NCI-H2227 (cell line): ENCODE measurements around the gene FAM117B.
A peak's percentile ranks its signal among the peaks of the same experiment; 100 is the strongest.

Source experiments
- DNase-seq: peaks from one replicate; lab custom pipeline; 2025; ENCODE audit not compliant: unreplicated experiment; lab: John Stamatoyannopoulos, UW

FAM117B gene

DNA sequence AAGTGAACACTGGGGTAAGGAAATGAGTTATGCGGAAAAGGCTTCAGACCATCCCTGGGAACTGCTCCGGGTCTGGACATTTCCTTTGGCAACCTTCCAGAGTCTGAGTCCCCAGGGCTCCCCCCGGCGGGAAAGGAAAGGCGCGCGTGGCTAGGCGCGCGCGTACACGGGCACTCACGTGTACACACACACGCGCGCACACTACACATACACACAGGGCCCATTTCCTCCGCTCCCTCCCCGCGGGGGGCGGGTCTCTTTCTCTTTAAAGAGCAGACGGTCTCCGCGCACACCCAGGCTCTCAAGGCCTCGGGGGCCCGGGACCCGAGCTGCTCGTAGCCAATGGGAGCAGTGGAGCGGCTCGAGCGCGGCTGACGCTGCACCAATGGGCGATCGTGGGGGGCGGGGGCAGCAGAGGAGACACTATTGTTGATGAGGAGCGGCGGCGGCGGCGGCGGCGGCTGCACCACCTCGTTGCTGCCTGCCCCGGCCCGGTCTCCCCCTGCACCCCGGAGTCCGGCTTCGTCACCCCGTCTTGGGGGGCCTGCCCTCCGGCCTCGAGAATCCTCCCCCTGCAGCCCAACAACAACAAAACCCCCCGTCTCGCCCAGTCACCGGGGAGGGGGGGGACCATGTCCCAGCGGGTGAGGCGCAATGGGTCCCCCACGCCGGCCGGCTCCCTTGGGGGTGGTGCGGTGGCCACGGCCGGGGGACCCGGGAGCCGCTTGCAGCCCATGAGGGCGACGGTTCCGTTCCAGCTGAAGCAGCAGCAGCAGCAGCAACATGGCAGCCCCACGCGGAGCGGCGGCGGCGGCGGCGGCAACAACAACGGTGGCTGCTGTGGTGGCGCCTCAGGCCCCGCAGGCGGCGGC is at the start of gene FAM117B:
TSS of gene FAM117B (plus strand) at position 414 of the 872 bp plus-strand sequence. CDS start at position 633, 219 bp downstream.
- DNase-seq: peak; percentile 100

GRCh38 chr2:202588647-202589581 is 45.9 kb upstream of the FAM117B start:
- DNase-seq: peak; percentile 95

GRCh38 chr2:202589582-202589949 is 45.2 kb upstream of the FAM117B start:
- DNase-seq: no peak

DNA sequence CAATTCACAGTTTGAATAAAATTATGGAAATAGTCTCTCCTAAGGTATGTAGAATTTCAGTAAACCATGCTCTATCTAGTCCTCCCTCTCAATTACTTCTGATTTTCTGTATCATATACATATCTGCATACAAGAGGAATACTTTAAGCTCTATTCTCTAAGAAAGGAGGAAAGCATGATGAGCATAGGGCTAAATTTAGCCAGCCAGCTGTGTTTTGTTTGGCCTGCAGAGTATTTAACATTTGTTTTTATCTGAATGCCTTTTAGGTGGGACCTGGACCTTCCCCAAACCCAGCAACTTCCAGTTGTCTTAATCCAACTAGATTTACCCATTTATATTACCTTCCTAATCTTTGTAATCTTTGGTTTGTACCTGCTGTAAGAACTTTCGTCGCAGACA is 42.2 kb upstream of the FAM117B start:
- DNase-seq: no peak

DNA sequence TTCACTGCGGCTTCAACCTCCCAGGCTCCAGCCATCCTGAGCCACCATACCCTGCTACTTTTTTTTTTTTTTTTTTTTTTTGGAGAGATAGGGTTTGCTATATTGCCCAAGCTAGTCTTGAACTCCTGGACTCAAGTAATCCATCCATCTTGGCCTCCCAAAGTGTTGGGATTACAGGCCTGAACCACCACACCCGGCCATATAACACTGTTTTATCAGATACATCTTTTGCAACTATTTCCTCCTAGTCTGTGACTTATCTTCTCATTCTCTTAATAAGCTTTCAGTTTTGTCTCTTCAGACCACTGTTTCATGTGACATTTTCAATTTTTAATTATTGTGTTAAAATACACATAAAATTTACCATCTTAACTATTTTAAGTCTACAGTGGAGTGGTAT is 35.7 kb upstream of the FAM117B start:
- DNase-seq: no peak

- no peak for DNase-seq
Observed at GRCh38 chr2:202599911-202600310, 34.9 kb upstream of the FAM117B start.

DNA sequence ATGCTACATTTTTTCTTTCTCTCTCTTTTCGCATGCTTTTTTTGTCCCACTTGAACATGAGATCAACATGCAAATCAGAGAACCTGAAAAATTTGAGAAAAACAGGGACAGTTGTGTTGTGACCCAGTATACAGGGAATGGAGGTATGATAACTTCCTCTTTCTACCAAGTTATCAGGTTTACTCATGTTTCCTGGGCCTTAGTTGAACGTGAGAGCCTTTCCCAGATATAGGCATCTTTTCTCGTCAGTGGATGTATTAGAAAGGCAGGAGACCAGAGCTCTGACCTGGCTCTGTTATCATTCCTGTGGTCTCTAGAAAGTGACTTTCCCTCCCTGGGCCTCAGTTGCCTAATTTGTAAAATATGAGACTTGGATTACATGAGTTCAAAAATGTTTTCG is 30.1 kb upstream of the FAM117B start:
- DNase-seq: no peak

- DNase-seq: no peak
Observed at GRCh38 chr2:202605174-202605573, 29.6 kb upstream of the FAM117B start.

DNA sequence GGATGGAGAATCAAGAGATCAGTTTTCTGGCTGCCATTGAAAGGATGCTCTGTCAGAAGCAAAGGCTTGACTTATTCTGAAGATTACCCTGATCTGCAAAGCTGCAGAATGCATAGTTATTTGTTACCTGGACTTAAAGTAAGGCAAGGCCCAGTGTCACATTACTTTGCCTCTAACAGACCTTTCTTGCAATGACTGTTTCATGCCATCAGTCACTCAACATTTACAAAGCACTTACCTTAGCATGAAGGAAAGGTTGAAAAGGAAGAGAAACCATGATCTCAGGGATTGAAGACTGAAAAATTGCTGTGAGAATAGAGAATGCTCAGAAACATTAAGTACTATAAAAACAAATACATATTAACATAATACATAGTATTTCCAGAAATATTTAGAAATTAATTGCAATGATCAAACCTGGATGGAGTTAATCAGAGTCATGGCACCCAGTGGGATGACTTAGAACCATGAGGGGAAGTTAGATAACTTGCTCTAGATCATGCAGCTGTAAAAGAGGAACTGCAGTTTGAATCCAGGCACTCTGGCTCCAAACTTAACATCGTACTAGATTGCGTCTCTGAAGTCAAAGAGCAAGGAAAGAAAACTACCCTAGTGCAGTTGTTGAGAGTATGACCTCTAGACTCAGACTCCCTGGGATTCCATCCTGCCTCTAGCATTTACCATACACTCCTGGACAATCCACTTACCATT is 26.5 kb upstream of the FAM117B start:
- no peak for DNase-seq

DNA sequence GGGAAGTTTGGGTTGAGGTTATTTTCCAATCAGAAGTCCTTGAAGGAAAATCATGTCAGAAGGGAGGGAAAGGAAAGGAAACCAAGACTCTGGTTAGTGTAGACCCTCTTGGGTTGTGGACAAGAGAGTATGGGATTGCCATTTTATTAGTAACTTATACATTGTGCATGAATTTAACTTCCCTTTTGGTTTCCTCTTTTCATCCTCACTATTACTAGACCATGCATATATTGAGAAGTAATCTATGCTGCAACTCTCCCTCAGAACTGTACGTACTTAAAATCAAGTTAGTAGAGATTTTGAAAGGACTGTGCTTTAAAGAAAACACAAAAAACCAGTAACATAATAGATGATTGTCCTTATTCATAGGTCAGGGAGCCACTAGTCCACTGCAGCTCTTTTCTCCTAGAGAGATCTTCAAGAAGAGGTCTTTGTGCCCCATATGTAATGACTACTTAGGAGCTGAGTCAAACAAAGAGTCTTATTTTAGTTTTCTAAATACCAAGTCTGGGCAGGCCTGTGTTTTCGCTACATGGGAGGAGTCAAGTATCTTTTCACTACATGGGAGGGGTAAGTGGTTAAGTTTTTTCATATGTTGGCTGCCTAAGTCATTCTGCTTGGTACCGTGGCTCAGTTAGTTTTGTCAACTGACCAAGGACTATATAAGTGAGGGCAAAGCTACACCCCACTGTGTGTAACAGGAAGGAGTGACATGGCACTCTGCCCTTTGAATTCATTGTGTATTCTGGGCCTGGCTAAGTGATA is 25.2 kb upstream of the FAM117B start:
- peak; percentile 48 for DNase-seq

GRCh38 chr2:202610380-202610779 is 24.4 kb upstream of the FAM117B start:
- peak; percentile 40 for DNase-seq

- DNase-seq: no peak
Observed at GRCh38 chr2:202612145-202612544, 22.6 kb upstream of the FAM117B start.

- no peak for DNase-seq
Observed at GRCh38 chr2:202613479-202613878, 21.3 kb upstream of the FAM117B start.

DNA sequence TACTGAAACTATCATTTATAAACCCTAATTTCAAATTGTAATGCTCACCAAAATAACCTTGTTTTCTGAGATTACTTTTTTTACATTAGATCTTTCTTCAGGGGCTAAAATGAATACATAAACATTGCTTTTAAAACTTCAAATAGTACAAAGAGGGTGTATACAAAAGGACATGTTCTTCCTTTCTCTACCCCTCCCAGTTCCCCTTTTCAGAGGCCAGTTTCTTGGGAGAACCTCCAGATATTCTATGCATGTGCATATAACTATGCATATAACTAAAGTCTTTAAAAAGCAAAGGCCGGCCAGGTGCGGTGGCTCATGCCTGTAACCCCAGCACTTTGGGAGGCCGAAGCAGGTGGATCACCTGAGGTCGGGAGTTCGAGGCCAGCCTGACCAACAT is 10.6 kb upstream of the FAM117B start:
- no peak for DNase-seq

- DNase-seq: no peak
Observed at GRCh38 chr2:202627042-202627441, 7.7 kb upstream of the FAM117B start.

GRCh38 chr2:202628646-202629198 is 6.0 kb upstream of the FAM117B start:
- no peak for DNase-seq

GRCh38 chr2:202632682-202633290 is 2.0 kb upstream of the FAM117B start:
- no peak for DNase-seq

GRCh38 chr2:202633470-202633869 is 1.3 kb upstream of the FAM117B start:
- no peak for DNase-seq

DNA sequence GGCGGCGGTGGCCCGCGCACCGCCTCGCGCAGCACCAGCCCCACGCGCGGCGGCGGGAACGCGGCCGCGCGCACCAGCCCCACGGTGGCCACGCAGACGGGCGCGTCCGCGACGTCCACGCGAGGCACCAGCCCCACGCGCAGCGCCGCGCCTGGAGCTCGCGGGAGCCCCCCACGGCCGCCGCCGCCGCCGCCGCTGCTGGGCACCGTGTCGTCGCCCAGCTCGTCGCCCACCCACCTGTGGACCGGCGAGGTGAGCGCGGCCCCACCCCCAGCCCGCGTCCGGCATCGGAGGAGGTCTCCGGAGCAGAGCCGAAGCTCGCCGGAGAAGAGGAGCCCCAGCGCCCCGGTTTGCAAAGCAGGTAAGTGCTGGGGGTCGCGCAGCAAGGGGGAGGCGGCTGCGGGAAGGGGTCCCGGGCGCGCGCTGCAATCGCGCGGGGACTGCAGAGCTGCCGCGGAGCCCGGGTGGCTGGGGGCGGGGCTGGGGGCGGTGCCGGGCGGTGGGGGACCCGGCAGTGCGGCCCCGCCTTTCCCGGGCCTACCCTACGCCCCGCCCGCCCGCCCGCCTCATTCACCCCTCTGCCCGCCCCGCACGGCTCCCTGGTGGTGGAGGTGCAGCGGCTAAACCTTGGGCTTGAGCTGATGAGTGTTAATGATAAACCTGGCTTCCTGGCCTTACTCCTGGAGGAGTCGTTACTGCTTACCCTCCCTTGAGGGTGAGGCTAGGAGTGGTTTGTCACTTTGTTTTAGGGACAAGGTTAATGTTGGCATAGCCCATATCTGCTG is 851 bp downstream of the FAM117B start:
- DNase-seq: peak; percentile 93
